Activated CD4-positive, alpha-beta T cell treated with anti-CD3 and anti-CD28 coated beads, Interleukin-2, amount 50 U/mL, for 24 hours (primary cell): ENCODE results near the gene RNF149.
A peak's percentile ranks its signal among the peaks of the same experiment; 100 is the strongest.
"Not testable (repeated sequence)": the region's sequence is repeated elsewhere in the genome, so short reads cannot be mapped to it uniquely, and the experiment has no call there.

Experiments used
- DNase-seq, 2 donors: peaks; one replicate each; pipeline ENCODE4 v3.0.0-alpha.2; 2020; ENCODE audit warnings: low read depth in 1 of 2, low spot score in 1 of 2

Gene RNF149

GRCh38 chr2:101308432-101309210, at the start of gene RNF149:
TSS of gene RNF149 (minus strand) at chr2:101308701. CDS start at chr2:101308588, 113 bp downstream.
- DNase-seq = peak; percentile 74 to 85

GRCh38 chr2:101357376-101357775, 48.9 kb upstream of the RNF149 start:
- no peak for DNase-seq

- no peak for DNase-seq
Observed at GRCh38 chr2:101356521-101356920, 48.0 kb upstream of the RNF149 start.

- DNase-seq = no peak
Observed at GRCh38 chr2:101356055-101356454, 47.6 kb upstream of the RNF149 start.

GRCh38 chr2:101355401-101356054, 47.0 kb upstream of the RNF149 start:
- no peak for DNase-seq

- no peak for DNase-seq
Observed at GRCh38 chr2:101354420-101355311, 46.2 kb upstream of the RNF149 start.

- DNase-seq = not testable (repeated sequence)
Observed at GRCh38 chr2:101352631-101353030, 44.1 kb upstream of the RNF149 start.

GRCh38 chr2:101351207-101351606, 42.7 kb upstream of the RNF149 start:
- DNase-seq = no peak

- no peak for DNase-seq
Observed at GRCh38 chr2:101349893-101350662, 41.6 kb upstream of the RNF149 start.

- no peak for DNase-seq
Observed at GRCh38 chr2:101348883-101349282, 40.4 kb upstream of the RNF149 start.

GRCh38 chr2:101346909-101347308, 38.4 kb upstream of the RNF149 start:
- DNase-seq = no peak

GRCh38 chr2:101344137-101344536, 35.6 kb upstream of the RNF149 start:
- DNase-seq = no peak

GRCh38 chr2:101342625-101343008, 34.1 kb upstream of the RNF149 start:
- no peak for DNase-seq

GRCh38 chr2:101341901-101342624, 33.6 kb upstream of the RNF149 start:
- peak; percentile 56 to 59 for DNase-seq

- no peak for DNase-seq
Observed at GRCh38 chr2:101341421-101341820, 32.9 kb upstream of the RNF149 start.

- DNase-seq = no peak
Observed at GRCh38 chr2:101340141-101340551, 31.6 kb upstream of the RNF149 start.

- DNase-seq = no peak
Observed at GRCh38 chr2:101339266-101339880, 30.9 kb upstream of the RNF149 start.

GRCh38 chr2:101337877-101338276, 29.4 kb upstream of the RNF149 start:
- DNase-seq = no peak

GRCh38 chr2:101332885-101333766, 24.6 kb upstream of the RNF149 start:
- no peak for DNase-seq
